Gastrocnemius medialis (tissue), 4 donors: ENCODE measurements around the gene NOP9. TPM values are rescaled to one million over a fixed set of nuclear protein-coding genes. Genes with fewer than 3 reads are reported as not detected.
A peak's percentile ranks its signal among the peaks of the same experiment; 100 is the strongest.

ENCODE experiments used
- ATAC-seq, 2 donors: fragments of 150-250 bp; one replicate each; pipeline ENCODE4 v1.9.1; 2016
- DNase-seq, 2 donors: peaks; one replicate each; pipeline ENCODE4 v3.0.0-alpha.2; 2019
- H3K27ac ChIP-seq, 4 donors: fragments of 200-600 bp; sonication (generic); 1 replicate in 1 of 4; 2 replicates in 3 of 4; pipeline ENCODE4 v1.5.1; 2016 to 2018; ENCODE audit warnings: mild to moderate bottlenecking in 2 of 4, moderate library complexity in 1 of 4
- H3K27me3 ChIP-seq, 3 donors: fragments of 200-600 bp; sonication (generic) in 2 of 3; 1 replicate in 1 of 3; 2 replicates in 2 of 3; pipeline versions ENCODE4 v1.5.1 to v1.6.0; 2016 to 2019; ENCODE audit warnings: mild to moderate bottlenecking in 1 of 3, moderate library complexity in 1 of 3
- H3K36me3 ChIP-seq, 2 donors: fragments of 200-600 bp; sonication (generic) in 1 of 2; one replicate each; pipeline ENCODE4 v1.5.1; 2017 to 2018
- H3K4me1 ChIP-seq, 2 donors: fragments of 200-600 bp; sonication (generic) in 1 of 2; one replicate each; pipeline ENCODE4 v1.5.1; 2016 to 2017; ENCODE audit warnings: mild to moderate bottlenecking in 2 of 2
- H3K4me3 ChIP-seq, 4 donors: fragments of 200-600 bp; sonication (generic) in 3 of 4; 1 replicate in 1 of 4; 2 replicates in 3 of 4; pipeline ENCODE4 v1.5.1; 2016 to 2019; ENCODE audit warnings: mild to moderate bottlenecking in 2 of 4
- H3K9me3 ChIP-seq, 3 donors: fragments of 200-600 bp; sonication (generic) in 2 of 3; 1 replicate in 1 of 3; 2 replicates in 2 of 3; pipeline ENCODE4 v1.5.1; 2016 to 2019
- POLR2A ChIP-seq, 2 donors: fragments of 450-650 bp; IDR thresholded peaks; one replicate each; pipeline ENCODE4 v1.6.1; 2017; ENCODE audit warnings: antibody characterized with exemption in 2 of 2, mild to moderate bottlenecking in 2 of 2, moderate library complexity in 2 of 2
- in situ Hi-C, 4 donors: fragments of 200-750 bp; cut with MboI; loops; one replicate each; pipeline versions ENCODE4 v1.15.0 to v1.8.0; 2017; ENCODE audit warnings: low sequenced_read_pairs in 4 of 4
- intact Hi-C: fragments of 100-400 bp; cut with DNase I; formaldehyde crosslinking; loops from one replicate; pipeline ENCODE4 v1.15.1; 2023; ENCODE audit warnings: low total_unique reads
- total RNA-seq, 4 donors: library from RNA; depleted of rRNA; stranded (reverse); fragments of >200 nt; gene quantifications; one replicate each; pipeline versions ENCODE4 v1.1.0 to v1.2.3, GENCODE V29; 2016
- TF ChIP-seq, protein P1 (sequence below), 5 experiments: fragments of 450-650 bp in 3 of 5; fragments of 200-600 bp in 2 of 5; sonication (generic) in 2 of 5; IDR thresholded peaks in 4 of 5; conservative IDR thresholded peaks in 1 of 5; 1 replicate in 4 of 5; 2 replicates in 1 of 5; pipeline ENCODE4 v1.5.1; 2016 to 2019; ENCODE audit warnings: antibody characterized with exemption in 5 of 5, mild to moderate bottlenecking in 3 of 5, moderate library complexity in 3 of 5

NOP9 gene
- total RNA-seq, 4 donors from 2014 or later = 27.2 to 43.5 (median 32.2) TPM

DNA sequence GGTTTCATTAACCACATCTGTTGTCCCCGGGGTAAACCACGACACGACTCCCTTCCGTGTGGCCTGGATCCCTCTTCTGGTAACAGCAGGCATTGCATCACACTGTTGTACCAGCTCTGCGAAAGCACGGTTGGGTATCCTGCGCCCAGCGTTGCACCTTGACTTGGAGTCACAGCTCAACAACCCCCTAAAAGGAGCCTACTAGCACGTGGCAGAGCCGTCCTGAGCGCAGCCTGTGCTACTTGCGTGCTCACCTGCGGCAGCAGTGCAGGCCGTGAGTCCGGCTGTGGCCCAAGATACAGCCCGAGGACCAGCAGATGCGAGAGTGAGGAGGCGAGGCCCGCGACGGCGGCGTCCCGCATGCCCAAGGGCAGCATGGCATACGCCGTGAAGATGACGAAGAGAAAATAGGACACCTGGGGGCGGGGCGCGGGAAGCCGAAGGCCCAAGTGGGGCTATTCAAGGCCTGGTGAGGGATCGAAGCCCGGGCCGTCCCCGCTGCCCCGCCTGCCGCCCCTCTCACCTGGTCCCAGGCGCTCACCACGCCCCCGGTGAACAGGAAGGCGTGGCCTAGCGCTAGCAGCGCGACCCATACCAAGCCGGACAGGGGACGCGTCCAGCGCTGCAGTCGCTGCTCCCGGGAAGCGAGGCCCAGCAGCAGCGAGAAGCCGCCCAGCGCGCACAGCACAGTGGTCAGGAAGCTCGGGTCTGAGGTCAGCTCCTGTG, 32.8 kb downstream of the NOP9 start:
- DNase-seq (peak; percentile 43 to 45), ATAC-seq (peak; percentile 57 to 72)
- Histone ChIP-seq H3K9me3 (no peaks in the 10 kb centered on the region), H3K27me3 (peaks cover 19 to 45% (median 39%) of the 10 kb centered on the region in 3 donors), H3K4me3 (peak overlapping the region in 3 of 4 donors; percentile 19 to 23 (median 19)), H3K27ac (no peak overlapping the region), H3K36me3 (no peaks in the 10 kb centered on the region), H3K4me1 (peaks cover 9 to 25% of the 10 kb centered on the region in 2 donors)
- intact Hi-C loops (no loop called here), in situ Hi-C loops (loop anchor here (5.0 to 10.0 kb wide), 3 partner anchors 100 to 105 kb away; no protein-coding TSS in a partner anchor)
- TF ChIP-seq POLR2A (IDR thresholded peaks at IDR 0.05) = no peak
- TF ChIP-seq, protein P1, sequence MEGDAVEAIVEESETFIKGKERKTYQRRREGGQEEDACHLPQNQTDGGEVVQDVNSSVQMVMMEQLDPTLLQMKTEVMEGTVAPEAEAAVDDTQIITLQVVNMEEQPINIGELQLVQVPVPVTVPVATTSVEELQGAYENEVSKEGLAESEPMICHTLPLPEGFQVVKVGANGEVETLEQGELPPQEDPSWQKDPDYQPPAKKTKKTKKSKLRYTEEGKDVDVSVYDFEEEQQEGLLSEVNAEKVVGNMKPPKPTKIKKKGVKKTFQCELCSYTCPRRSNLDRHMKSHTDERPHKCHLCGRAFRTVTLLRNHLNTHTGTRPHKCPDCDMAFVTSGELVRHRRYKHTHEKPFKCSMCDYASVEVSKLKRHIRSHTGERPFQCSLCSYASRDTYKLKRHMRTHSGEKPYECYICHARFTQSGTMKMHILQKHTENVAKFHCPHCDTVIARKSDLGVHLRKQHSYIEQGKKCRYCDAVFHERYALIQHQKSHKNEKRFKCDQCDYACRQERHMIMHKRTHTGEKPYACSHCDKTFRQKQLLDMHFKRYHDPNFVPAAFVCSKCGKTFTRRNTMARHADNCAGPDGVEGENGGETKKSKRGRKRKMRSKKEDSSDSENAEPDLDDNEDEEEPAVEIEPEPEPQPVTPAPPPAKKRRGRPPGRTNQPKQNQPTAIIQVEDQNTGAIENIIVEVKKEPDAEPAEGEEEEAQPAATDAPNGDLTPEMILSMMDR (IDR thresholded peaks at IDR 0.05 in 4 of 5, conservative IDR thresholded peaks at IDR 0.05 in 1 of 5) = peak; percentile 29 to 65 (median 48)

- DNase-seq = no peak
- Histone ChIP-seq H3K27me3 (peaks cover 19 to 53% (median 48%) of the 10 kb centered on the region in 3 donors), H3K9me3 (no peaks in the 10 kb centered on the region), H3K36me3 (no peaks in the 10 kb centered on the region), H3K4me1 (peaks cover 9 to 25% of the 10 kb centered on the region in 2 donors), H3K27ac (peak within 1 kb of the TSS; percentile 45 to 81 (median 77)), H3K4me3 (peak within 1 kb of the TSS; percentile 49 to 72 (median 58))
- no peak for ATAC-seq
- intact Hi-C loops (loop anchor here (2.0 kb wide), 1 partner anchor 32 kb away; no protein-coding TSS in a partner anchor), in situ Hi-C loops (loop anchor here (5.0 to 10.0 kb wide), 3 partner anchors 98 to 103 kb away; no protein-coding TSS in a partner anchor)
- TF ChIP-seq, protein P1 (IDR thresholded peaks at IDR 0.05 in 4 of 5, conservative IDR thresholded peaks at IDR 0.05 in 1 of 5) = no peak
- peak; percentile 22 to 51 for TF ChIP-seq POLR2A (IDR thresholded peaks at IDR 0.05)
Measured at GRCh38 chr14:24334431-24335291, 35.0 kb downstream of the NOP9 start, which contains the start of gene ADCY4. ADCY4 (minus strand) TSS chr14:24335071; CDS start chr14:24334652, 419 bp downstream.

GRCh38 chr14:24335461-24336171, 36.0 kb downstream of the NOP9 start:
- in situ Hi-C loops = loop anchor here in 1 of 4 donors (10.0 kb wide), 1 partner anchor 99 kb away; no protein-coding TSS in a partner anchor
- H3K27me3 ChIP-seq = peaks cover 19 to 53% (median 53%) of the 10 kb centered on the region in 3 donors
- no peak for TF ChIP-seq POLR2A (IDR thresholded peaks at IDR 0.05)
- TF ChIP-seq, protein P1 (IDR thresholded peaks at IDR 0.05 in 4 of 5, conservative IDR thresholded peaks at IDR 0.05 in 1 of 5) = no peak
- no peaks in the 10 kb centered on the region for H3K36me3 ChIP-seq
- DNase-seq (no peak), ATAC-seq (no peak)
- H3K4me3 ChIP-seq = peak overlapping the region in 2 of 4 donors; percentile 64 to 72
- H3K4me1 ChIP-seq = peaks cover 9 to 25% of the 10 kb centered on the region in 2 donors
- peak overlapping the region; percentile 45 to 81 (median 77) for H3K27ac ChIP-seq
- intact Hi-C loops = loop anchor here (2.0 kb wide), 1 partner anchor 31 kb away; no protein-coding TSS in a partner anchor
- no peaks in the 10 kb centered on the region for H3K9me3 ChIP-seq
